Activated CD8-positive, alpha-beta memory T cell treated with anti-CD3 and anti-CD28 coated beads, Interleukin-2, amount 50 U/mL, for 48 hours (primary cell): Measurements from ENCODE around the gene CKM.
"Not testable (repeated sequence)": the region's sequence is repeated elsewhere in the genome, so short reads cannot be mapped to it uniquely, and the experiment has no call there.

ENCODE experiments used
- DNase-seq: peaks from one replicate; pipeline ENCODE4 v3.0.0-alpha.2; 2020

CKM gene

DNA sequence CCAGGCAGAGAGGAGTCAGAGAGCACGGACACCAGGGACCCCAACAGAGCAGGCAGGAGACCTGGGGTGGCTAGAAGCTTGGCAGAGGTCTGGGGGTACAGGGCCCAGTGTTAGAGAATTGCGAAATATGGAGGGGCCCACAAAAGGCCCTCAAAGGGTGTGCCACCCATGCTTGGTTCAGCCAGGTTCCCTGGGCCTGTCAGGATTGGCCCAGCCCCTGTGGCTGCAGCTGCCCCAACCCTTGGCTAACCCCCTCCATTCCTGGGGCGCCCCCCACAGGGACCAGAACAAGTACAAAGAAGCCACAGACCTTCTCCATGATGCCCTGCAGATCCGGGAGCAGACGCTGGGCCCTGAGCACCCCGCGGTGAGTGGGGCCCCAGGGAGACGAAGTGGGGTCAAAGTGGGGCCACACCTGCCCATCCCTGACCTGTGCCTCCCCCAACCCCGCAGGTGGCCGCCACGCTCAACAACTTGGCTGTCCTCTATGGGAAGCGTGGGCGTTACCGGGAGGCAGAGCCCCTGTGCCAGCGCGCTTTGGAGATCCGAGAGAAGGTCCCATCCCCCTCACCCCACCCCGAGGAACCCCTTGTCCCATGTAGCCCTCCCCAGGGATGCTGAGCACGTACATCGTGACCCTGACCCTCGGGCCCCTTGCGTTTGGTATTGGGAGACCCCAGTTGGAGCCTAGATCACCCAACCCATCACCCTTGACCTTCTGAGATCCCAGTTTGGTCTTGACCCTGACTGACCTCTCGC, 25.9 kb upstream of the CKM start:
- no peak for DNase-seq

- no peak for DNase-seq
Measured at GRCh38 chr19:45347570-45348366, 25.1 kb upstream of the CKM start.

GRCh38 chr19:45346449-45346848, 23.8 kb upstream of the CKM start:
- DNase-seq: no peak

DNA sequence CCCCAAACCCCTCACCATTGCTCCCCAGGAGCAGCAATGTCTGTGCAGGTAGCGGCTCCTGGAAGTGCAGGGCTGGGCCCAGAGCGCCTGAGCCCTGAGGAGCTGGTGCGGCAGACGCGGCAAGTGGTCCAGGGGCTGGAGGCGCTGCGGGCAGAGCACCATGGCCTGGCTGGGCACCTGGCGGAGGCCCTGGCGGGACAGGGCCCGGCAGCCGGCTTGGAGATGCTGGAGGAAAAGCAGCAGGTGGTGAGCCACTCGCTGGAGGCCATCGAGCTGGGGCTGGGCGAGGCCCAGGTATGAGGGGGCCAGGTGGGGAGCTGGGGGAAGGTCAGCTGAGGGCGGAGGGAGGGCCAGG, 22.8 kb upstream of the CKM start:
- no peak for DNase-seq

- DNase-seq: no peak
Measured at GRCh38 chr19:45344621-45345505, 22.2 kb upstream of the CKM start.

DNA sequence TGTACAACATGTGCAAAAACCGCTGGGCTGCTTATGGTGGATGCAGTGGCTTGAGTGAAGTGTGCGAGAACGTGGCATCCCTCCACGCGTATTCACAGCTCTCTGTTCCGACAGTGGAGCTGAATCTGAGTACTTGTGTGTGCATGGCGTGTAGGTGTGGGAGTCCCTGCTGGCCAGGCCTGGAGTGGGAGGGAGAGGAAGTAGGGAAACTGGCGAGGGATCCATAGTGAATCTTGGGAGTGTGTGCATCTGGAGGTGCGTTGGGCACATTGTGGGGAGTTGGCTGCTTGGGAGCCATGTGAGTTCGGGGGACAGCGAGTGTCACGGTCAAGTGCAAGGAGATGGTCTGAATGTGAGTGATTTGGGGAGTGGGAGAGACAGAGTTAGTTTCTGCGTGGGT, 20.2 kb upstream of the CKM start:
- no peak for DNase-seq

GRCh38 chr19:45340899-45341453, 18.3 kb upstream of the CKM start:
- DNase-seq: no peak

DNA sequence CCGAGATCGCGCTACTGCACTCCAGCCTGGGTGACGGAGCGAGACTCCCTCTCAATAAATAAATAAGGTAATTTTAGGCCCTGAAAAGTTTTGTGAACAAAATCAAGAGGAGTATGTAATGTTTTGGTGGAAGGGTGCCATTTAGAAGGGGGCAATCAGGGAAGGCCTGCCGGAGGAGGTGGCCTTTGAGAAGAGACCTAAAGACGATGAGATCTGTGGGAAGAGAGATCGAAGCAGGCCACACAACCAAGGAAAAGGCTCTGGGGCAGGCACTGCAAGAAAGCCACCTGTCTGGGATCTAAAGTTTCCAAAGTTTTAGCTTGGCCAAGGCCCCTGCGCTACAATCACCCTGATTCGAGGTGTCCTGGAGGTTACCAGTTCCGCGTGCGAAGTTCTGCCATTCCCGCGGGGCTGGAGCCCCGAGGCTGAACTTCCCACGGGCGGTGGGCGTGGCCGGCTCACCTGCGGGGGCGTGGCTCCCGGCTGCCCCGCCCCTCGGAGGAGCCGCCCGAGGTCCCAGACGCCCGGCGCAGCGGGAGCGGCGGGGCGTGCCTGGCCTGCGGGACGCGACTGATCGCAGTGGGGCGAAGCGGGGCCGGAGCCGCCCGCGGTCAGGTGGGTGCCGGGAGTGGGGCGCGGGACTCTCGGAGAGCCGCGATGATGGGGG, 17.7 kb upstream of the CKM start, which contains the start of gene KLC3:
Gene KLC3, plus strand, starts transcription at position 519 of the 667 bp plus-strand sequence. CDS start 4,792 bp downstream, outside the sequence.
- peak; percentile 77 for DNase-seq

- DNase-seq: no peak
Measured at GRCh38 chr19:45339629-45340028, 17.0 kb upstream of the CKM start.

GRCh38 chr19:45336696-45337251, 14.1 kb upstream of the CKM start:
- DNase-seq: no peak

GRCh38 chr19:45334881-45335280, 12.2 kb upstream of the CKM start:
- DNase-seq: not testable (repeated sequence)

DNA sequence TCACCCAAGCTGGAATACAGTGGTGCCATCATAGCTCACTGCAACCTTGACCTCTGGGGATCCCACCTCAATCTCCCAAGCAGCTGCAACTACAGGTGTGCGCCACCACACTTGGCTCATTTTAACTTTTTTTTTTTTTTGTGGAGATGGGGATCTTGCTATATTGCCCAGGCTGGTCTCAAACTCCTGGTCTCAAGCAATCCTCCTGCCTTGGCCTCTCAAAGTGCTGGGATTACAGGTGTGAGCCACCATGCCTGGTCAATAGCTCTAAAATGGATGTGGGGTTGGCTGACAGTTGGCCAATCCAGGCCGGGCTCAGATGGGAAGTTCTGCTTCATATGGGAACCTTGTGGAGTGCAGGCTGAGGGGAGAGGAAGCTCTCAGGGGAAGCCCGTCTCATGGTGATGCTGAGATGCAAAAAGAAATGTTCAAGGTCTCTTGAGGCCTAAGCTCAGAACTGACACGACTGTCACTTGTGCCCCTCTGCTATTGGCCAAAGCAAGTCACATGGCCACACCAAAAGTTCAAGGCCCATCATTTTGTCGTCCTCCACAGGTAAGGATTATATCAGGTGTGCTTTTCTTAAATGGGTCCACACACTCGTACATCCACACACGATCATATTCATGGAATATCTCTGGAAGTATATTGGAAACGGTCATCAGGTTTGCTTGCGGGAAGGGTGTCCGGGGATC, 11.1 kb upstream of the CKM start:
- DNase-seq: no peak

DNA sequence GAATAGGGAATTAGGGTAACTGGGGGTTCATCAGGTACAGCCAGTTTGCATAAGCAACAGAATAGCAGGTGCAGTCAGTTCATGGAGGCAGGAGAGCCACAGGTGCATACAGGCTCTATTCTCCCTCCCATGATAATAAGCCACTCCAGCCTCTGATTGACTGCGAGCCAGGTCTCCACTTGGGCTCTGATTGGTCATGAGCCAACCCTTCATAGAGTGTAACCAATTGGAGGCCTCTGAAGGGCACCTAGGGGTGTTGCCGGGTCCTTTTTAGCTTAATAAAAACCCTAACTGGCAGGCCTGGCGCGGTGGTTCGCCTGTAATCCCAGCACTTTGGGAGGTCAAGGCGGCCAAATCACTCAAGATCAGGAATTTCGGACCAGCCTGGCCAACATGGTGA, 8.7 kb upstream of the CKM start:
- DNase-seq: no peak

DNA sequence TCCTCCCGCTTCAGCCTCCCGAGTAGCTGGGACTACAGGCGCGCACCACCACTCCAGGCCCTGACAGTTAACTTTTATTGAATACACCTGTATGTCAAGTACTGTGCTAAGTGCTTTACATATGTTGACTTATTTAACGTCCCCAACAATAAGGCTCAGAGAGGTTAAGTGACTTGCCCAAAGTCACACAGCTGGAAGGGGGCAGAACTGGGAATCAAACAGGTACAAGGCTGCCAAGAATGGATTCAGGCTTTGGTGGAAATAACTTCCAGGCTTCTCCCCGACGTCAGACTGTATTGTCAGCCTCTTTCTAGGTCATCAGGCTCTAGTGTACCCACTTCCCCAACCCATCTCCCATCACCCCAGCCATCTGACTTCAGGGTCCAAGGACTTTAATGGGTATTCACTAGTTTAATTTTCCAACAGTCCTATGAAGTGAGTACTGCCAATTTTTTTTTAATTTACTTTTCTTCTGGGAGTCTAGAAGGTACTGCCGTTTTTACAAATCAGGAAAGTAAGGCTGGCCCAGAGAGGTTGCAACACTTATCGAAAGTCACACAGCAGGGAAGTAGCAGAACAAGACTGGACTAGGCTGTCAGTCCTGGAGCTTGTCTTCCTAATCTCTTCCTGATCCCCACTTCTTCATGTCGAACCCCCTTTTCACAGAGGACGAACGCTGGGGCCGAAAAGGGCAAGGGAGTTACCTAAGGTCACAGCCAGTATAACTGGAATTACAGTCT, 4.9 kb upstream of the CKM start:
- DNase-seq: no peak

DNA sequence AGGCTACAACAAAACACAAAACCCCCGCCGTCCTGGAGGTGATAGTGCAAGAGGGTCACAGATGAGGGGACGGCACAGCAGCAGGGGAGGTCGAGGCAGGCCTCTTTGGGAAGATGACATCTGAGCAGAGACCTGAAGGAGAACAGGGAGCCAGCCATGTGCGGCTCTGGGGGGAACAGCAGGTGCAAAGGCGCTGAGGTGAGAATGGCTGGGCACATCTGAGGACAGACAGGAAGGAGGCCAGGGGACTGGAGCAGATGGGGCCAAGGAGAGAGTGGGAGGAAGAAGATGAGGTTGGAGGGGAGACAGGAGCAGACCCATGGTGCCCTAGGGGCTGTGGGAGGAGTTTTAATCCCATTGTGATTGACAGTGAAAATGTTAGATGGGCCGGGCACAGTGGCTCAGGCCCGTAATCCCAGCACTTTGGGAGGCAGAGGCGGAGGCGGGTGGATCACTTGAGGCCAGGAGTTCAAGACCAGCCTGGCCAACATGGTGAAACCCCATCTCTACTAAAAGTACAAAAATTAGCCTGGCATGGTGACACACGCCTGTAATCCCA, 1.8 kb upstream of the CKM start:
- DNase-seq: no peak

GRCh38 chr19:45323671-45324081, 1.0 kb upstream of the CKM start:
- no peak for DNase-seq

DNA sequence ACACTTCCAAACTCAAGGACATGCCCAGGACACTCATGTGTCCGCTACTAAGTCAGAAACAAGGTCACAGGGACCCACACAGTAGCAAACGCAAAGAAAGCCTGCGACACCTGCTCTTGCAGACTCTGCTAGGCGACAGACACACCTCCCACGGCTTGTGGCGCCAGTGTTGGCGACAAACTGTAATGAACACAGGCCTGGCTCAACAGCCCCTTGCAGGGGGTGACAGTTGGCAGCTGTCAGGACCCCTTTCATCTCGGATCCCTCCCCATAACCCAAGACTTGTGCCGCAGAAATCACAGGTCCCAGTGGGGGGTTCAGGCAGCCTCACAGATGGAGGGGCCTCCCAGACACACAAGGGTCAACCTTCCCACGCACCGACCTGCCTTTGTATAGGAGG, 364 bp downstream of the CKM start:
- DNase-seq: no peak

- DNase-seq: no peak
Measured at GRCh38 chr19:45321848-45322247, 827 bp downstream of the CKM start.

- no peak for DNase-seq
Measured at GRCh38 chr19:45320997-45321775, 1.5 kb downstream of the CKM start.

DNA sequence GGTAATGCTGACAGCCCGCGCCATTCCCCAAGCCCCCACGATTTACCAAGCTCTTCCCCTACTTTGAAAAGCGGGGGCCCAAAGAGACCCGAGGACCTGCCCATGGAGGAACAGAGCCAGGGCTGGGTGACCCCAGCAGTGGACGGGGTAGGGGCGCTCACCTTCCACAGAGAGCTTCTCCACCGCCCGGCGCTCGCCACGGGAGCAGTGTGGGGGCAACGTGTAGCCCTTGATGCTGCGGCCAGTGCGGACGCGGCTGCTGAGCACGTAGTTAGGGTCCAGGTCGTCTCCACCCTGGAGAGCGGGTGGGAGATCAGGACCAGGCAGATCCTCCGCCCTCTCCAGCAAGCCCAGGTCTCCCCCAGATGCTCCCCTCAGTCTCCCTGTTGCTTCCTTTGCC, 7.4 kb downstream of the CKM start:
- no peak for DNase-seq
